ENCODE measurements around the gene CYP2R1.

Gene CYP2R1

DNA sequence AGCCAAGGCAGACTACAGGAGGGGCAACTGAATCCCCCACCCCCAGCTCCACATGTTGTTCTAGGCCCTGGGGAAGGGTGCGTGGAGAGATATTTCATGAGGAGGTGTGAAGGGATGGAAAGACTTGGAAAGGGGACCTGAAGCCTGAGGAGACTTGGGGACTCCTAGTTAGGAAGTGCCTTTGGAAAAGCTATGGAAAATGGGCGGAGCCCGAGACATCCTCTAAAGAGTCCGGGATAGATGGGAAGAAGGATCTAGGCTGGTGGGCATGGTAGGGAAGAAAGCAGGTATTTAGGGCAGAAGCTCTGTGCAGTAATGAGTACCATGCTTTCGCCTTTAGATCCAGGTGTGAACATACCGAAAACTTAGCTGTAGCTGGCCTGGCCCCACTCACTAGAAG is 15.0 kb upstream of the CYP2R1 start:
- WGBS (ENCODE audit: extremely low coverage, insufficient coverage, low lambda C conversion rate): no CpG with 5 or more reads among the region's 6 CpGs
- Histone ChIP-seq H2BK15ac (replicated peaks; ENCODE audit: low read depth) (no peak overlapping the region), H3K9ac (ENCODE audit: low read length) (no peak overlapping the region), H3K4me1 (ENCODE audit: control insufficient read depth, low read depth, low read length) (no peaks in the 10 kb centered on the region), H3K79me1 (ENCODE audit: low read length) (no peaks in the 10 kb centered on the region), H2BK5ac (ENCODE audit: low read length) (no peak overlapping the region), H2BK120ac (ENCODE audit: low read depth, low read length) (no peak overlapping the region), H2AK5ac (ENCODE audit: low read length) (no peak overlapping the region), H4K8ac (ENCODE audit: low read depth, low read length) (no peak overlapping the region), H3K79me2 (ENCODE audit: control insufficient read depth, insufficient read depth, low read length) (no peaks in the 10 kb centered on the region), H3K4me3 (ENCODE audit: low read length) (no peak overlapping the region), H3K27ac (ENCODE audit: low read depth, low read length) (no peak overlapping the region), H3K56ac (ENCODE audit: low read length) (no peak overlapping the region), H3K36me3 (ENCODE audit: control insufficient read depth, insufficient read depth, low read length) (no peaks in the 10 kb centered on the region), H3K27me3 (ENCODE audit: insufficient read depth, low read length, poor library complexity) (no peaks in the 10 kb centered on the region), H3K23ac (ENCODE audit: low read length) (no peak overlapping the region), H3K4ac (ENCODE audit: low read depth, low read length) (no peak overlapping the region), H3K18ac (ENCODE audit: low read length) (no peak overlapping the region), H4K5ac (ENCODE audit: low read length) (no peak overlapping the region), H3K4me2 (ENCODE audit: low read length) (no peak overlapping the region)
- DNase-seq: no peak

- Histone ChIP-seq H3K79me2 (ENCODE audit: control insufficient read depth, insufficient read depth, low read length) (no peaks in the 10 kb centered on the region), H4K5ac (ENCODE audit: low read length) (no peak overlapping the region), H3K9ac (ENCODE audit: low read length) (no peak overlapping the region), H3K4me1 (ENCODE audit: control insufficient read depth, low read depth, low read length) (no peaks in the 10 kb centered on the region), H3K18ac (ENCODE audit: low read length) (no peak overlapping the region), H3K4me3 (ENCODE audit: low read length) (no peak overlapping the region), H2AK5ac (ENCODE audit: low read length) (no peak overlapping the region), H3K56ac (ENCODE audit: low read length) (no peak overlapping the region), H2BK15ac (replicated peaks; ENCODE audit: low read depth) (no peak overlapping the region), H3K4ac (ENCODE audit: low read depth, low read length) (no peak overlapping the region), H3K79me1 (ENCODE audit: low read length) (no peaks in the 10 kb centered on the region), H3K4me2 (ENCODE audit: low read length) (no peak overlapping the region), H3K27me3 (ENCODE audit: insufficient read depth, low read length, poor library complexity) (no peaks in the 10 kb centered on the region), H3K23ac (ENCODE audit: low read length) (no peak overlapping the region), H2BK5ac (ENCODE audit: low read length) (no peak overlapping the region), H3K36me3 (ENCODE audit: control insufficient read depth, insufficient read depth, low read length) (no peaks in the 10 kb centered on the region), H2BK120ac (ENCODE audit: low read depth, low read length) (no peak overlapping the region), H4K8ac (ENCODE audit: low read depth, low read length) (no peak overlapping the region), H3K27ac (ENCODE audit: low read depth, low read length) (no peak overlapping the region)
- WGBS (ENCODE audit: extremely low coverage, insufficient coverage, low lambda C conversion rate): no CpG with 5 or more reads among the region's 5 CpGs
- DNase-seq: no peak
Measured at GRCh38 chr11:14906578-14906977, 14.5 kb upstream of the CYP2R1 start.

DNA sequence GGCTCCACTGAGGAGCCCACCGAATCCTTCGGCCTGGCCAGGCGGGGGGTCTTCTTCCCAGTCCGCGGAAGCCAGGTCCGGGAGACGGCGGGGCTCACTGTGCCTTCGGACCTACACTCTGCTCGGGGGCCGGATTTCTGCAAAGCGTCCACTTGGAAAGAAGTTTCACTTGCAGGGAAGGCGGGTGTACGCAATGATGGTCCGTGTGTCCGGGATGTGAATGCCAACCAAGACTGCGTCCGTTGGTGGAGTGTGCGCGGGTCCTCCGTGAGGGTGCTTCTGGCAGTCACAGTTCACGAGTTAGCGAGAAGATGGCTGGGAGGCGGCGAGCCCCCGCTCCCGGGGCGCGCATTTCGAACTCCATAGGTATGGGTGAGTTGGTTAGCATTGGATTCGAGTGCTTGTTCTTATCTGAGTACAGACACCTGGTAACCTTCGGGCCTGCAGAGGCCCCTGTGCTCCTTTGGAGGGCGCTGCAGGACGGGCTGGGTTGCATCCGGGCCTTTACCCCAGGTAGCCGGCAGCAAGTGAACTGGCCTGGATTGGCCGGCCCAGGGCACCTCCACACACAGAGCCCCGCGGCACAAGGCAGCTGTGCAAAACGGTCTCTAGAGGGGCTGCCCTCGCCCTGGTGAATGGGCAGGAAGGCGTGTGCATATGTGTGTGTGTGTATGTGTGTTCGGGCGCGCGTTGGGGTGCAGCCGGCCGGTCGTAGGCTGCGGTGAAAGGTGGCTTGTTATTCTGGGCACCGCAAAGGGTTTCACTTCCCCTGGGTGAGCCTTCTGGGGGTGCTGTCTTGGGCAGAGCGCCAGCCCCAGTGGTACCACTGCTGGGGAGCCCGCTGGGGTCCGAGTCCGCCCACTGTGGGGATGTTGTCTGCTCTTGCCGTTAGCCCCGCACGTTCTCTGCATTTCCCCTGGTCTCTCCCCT is 13.3 kb upstream of the CYP2R1 start:
- no peaks in the 10 kb centered on the region for H3K4me1 ChIP-seq (ENCODE audit: control insufficient read depth, low read depth, low read length)
- H3K56ac ChIP-seq (ENCODE audit: low read length): peak overlapping the region; percentile 88
- peak; percentile 86 for DNase-seq
- H3K79me2 ChIP-seq (ENCODE audit: control insufficient read depth, insufficient read depth, low read length): no peaks in the 10 kb centered on the region
- no peaks in the 10 kb centered on the region for H3K36me3 ChIP-seq (ENCODE audit: control insufficient read depth, insufficient read depth, low read length)
- no peak overlapping the region for H4K5ac ChIP-seq (ENCODE audit: low read length)
- no peaks in the 10 kb centered on the region for H3K27me3 ChIP-seq (ENCODE audit: insufficient read depth, low read length, poor library complexity)
- H3K4ac ChIP-seq (ENCODE audit: low read depth, low read length): no peak overlapping the region
- H3K18ac ChIP-seq (ENCODE audit: low read length): peak overlapping the region; percentile 10
- H3K9ac ChIP-seq (ENCODE audit: low read length): peak overlapping the region; percentile 72
- H3K4me3 ChIP-seq (ENCODE audit: low read length): peak overlapping the region; percentile 38
- WGBS (ENCODE audit: extremely low coverage, insufficient coverage, low lambda C conversion rate): no CpG with 5 or more reads among the region's 58 CpGs
- peak overlapping the region; percentile 47 for H3K4me2 ChIP-seq (ENCODE audit: low read length)
- H2BK5ac ChIP-seq (ENCODE audit: low read length): no peak overlapping the region
- no peak overlapping the region for H4K8ac ChIP-seq (ENCODE audit: low read depth, low read length)
- no peaks in the 10 kb centered on the region for H3K79me1 ChIP-seq (ENCODE audit: low read length)
- H3K27ac ChIP-seq (ENCODE audit: low read depth, low read length): no peak overlapping the region
- no peak overlapping the region for H3K23ac ChIP-seq (ENCODE audit: low read length)
- H2BK120ac ChIP-seq (ENCODE audit: low read depth, low read length): no peak overlapping the region
- H2BK15ac ChIP-seq (replicated peaks; ENCODE audit: low read depth): no peak overlapping the region
- no peak overlapping the region for H2AK5ac ChIP-seq (ENCODE audit: low read length)

- peak overlapping the region; percentile 10 for H3K18ac ChIP-seq (ENCODE audit: low read length)
- DNase-seq: peak; percentile 75
- H4K5ac ChIP-seq (ENCODE audit: low read length): no peak overlapping the region
- H3K4me2 ChIP-seq (ENCODE audit: low read length): no peak overlapping the region
- H3K27ac ChIP-seq (ENCODE audit: low read depth, low read length): no peak overlapping the region
- H3K9ac ChIP-seq (ENCODE audit: low read length): peak overlapping the region; percentile 72
- H3K56ac ChIP-seq (ENCODE audit: low read length): peak overlapping the region; percentile 88
- H3K27me3 ChIP-seq (ENCODE audit: insufficient read depth, low read length, poor library complexity): no peaks in the 10 kb centered on the region
- no peak overlapping the region for H2BK120ac ChIP-seq (ENCODE audit: low read depth, low read length)
- no CpG with 5 or more reads among the region's 26 CpGs for WGBS (ENCODE audit: extremely low coverage, insufficient coverage, low lambda C conversion rate)
- no peaks in the 10 kb centered on the region for H3K4me1 ChIP-seq (ENCODE audit: control insufficient read depth, low read depth, low read length)
- H3K36me3 ChIP-seq (ENCODE audit: control insufficient read depth, insufficient read depth, low read length): no peaks in the 10 kb centered on the region
- H3K79me1 ChIP-seq (ENCODE audit: low read length): no peaks in the 10 kb centered on the region
- no peak overlapping the region for H3K4ac ChIP-seq (ENCODE audit: low read depth, low read length)
- no peak overlapping the region for H3K23ac ChIP-seq (ENCODE audit: low read length)
- no peak overlapping the region for H2BK5ac ChIP-seq (ENCODE audit: low read length)
- no peaks in the 10 kb centered on the region for H3K79me2 ChIP-seq (ENCODE audit: control insufficient read depth, insufficient read depth, low read length)
- no peak overlapping the region for H2AK5ac ChIP-seq (ENCODE audit: low read length)
- H3K4me3 ChIP-seq (ENCODE audit: low read length): no peak overlapping the region
- H2BK15ac ChIP-seq (replicated peaks; ENCODE audit: low read depth): no peak overlapping the region
- no peak overlapping the region for H4K8ac ChIP-seq (ENCODE audit: low read depth, low read length)
Measured at GRCh38 chr11:14904745-14905103, 12.7 kb upstream of the CYP2R1 start.

DNA sequence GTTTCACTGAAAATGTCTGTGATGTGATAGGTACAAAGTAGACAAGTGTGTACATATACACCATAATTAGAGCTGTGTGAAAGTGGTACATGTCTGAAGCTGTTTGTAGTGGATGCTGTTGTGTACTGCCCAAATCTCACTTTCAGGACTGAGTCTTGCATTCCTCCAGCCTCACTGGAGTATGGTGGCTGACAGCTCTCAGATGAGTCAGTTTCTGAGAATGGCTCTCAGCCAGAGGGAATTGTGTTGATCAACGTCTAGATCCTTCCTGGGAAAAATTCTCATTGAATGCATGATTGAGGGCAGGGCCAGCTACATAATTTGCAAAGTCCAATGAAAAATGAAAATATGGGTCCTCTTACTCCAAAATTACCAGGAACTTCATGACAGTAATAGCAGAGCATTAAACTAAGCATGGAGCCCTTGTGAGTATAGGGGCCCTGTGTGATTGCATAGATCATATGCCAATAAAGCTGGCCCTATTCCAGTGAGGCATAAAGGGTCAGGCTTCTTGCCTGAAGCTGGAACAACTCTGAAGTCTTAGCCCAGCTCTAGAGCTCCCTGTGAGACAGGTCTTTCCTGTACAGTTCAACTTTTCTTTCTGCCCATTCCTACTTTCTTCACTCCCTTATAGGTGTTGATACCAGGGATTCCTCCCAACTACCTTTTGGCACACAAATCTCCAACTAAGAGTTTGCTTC is 10.8 kb upstream of the CYP2R1 start:
- H3K4ac ChIP-seq (ENCODE audit: low read depth, low read length): no peak overlapping the region

More for the DNA sequence above, 10.8 kb upstream of the CYP2R1 start:
- peak; percentile 25 for DNase-seq
- Histone ChIP-seq H3K9ac (ENCODE audit: low read length) (no peak overlapping the region), H3K4me3 (ENCODE audit: low read length) (no peak overlapping the region), H3K27ac (ENCODE audit: low read depth, low read length) (no peak overlapping the region), H3K4me2 (ENCODE audit: low read length) (no peak overlapping the region), H2BK15ac (replicated peaks; ENCODE audit: low read depth) (no peak overlapping the region), H3K18ac (ENCODE audit: low read length) (no peak overlapping the region), H3K79me1 (ENCODE audit: low read length) (no peaks in the 10 kb centered on the region), H3K79me2 (ENCODE audit: control insufficient read depth, insufficient read depth, low read length) (no peaks in the 10 kb centered on the region), H3K36me3 (ENCODE audit: control insufficient read depth, insufficient read depth, low read length) (no peaks in the 10 kb centered on the region), H3K4me1 (ENCODE audit: control insufficient read depth, low read depth, low read length) (no peaks in the 10 kb centered on the region), H2BK120ac (ENCODE audit: low read depth, low read length) (no peak overlapping the region), H3K23ac (ENCODE audit: low read length) (no peak overlapping the region), H3K56ac (ENCODE audit: low read length) (no peak overlapping the region), H2AK5ac (ENCODE audit: low read length) (no peak overlapping the region), H2BK5ac (ENCODE audit: low read length) (no peak overlapping the region), H3K27me3 (ENCODE audit: insufficient read depth, low read length, poor library complexity) (no peaks in the 10 kb centered on the region), H4K8ac (ENCODE audit: low read depth, low read length) (no peak overlapping the region), H4K5ac (ENCODE audit: low read length) (no peak overlapping the region)
- WGBS (ENCODE audit: extremely low coverage, insufficient coverage, low lambda C conversion rate): no CpG with 5 or more reads among the region's 1 CpG
